COLO829 (cell line): ENCODE measurements around the gene SLMAP.
"Not testable (repeated sequence)": the region's sequence is repeated elsewhere in the genome, so short reads cannot be mapped to it uniquely, and the experiment has no call there.

Experiments used
- DNase-seq: peaks from one replicate; pipeline ENCODE4 v3.0.0; 2012; ENCODE audit warnings: low spot score

SLMAP gene

DNA sequence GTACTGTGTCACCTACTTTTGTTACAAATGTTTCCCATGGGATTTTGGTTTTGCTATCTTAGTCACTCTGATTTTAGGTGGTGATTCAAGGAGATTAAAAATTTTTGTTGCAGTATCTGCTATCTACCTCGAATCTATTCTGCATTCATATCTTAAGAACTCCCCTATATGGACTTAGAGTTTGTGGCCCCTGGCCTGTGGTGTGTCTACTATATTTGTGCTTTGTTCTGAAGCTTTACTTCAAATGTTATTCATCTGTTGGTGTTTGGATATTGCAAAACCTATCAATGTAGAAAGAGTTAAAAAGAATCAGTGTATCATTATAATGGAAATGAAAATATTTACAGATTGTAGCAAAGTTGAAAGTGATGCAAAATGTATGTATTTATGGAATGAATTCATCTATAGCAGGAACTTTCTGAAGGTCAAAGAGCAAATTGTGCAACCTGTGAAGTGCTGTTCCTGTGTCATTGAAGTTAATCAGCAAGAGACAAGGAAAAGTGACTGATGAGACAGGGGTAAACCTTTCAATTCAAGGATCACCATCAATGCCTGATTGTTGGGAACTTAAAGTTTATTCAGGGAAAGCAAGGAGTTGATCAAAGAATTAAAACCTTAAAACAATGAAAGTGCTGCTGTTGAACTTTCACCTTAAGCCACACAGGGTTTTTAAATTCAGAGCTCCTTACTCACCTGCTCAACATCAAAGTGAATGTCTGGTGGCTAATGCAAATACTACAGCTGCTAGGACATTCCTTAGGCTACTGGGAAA, 71.0 kb downstream of the SLMAP start:
- no peak for DNase-seq

GRCh38 chr3:57827757-57828156, 71.6 kb downstream of the SLMAP start:
- no peak for DNase-seq

- no peak for DNase-seq
Measured at GRCh38 chr3:57832486-57832885, 76.4 kb downstream of the SLMAP start.

DNA sequence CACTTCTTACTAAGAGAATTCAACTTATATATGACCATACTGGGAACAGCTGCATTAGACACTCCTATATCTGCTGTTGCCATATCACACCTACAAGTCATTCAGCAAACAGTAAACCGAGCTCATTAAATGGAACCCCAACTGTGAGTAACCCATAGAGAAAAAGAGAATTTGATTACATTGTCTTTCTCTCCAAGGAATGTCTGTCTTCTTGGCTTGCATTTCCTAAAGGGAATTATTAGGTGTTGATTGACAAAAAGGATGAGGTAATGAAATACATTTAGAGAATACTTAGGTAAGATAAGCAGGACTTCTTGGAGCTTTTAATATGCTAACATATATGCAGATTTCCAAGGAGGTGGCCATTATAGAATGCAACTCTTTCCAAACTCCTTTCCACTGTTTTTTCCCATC, 76.8 kb downstream of the SLMAP start:
- no peak for DNase-seq

DNA sequence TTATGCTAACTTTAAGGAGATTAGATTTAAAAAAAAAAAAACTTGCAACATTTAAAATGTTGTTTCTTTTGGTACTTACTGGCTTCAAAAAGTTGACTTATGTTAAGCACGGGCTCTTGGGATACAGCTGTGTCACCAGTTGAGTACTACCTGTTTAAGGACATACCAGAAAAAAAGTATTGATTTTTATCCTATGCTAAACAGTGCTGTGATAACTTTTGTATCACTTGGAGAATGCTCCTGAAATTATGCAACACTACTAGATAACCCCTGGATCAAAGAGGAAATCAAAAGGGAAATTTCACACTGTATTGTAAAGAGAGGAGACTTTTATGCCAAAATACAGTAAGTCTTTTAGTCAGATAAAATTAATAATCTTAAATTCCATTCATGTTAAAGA, 77.7 kb downstream of the SLMAP start:
- no peak for DNase-seq

DNA sequence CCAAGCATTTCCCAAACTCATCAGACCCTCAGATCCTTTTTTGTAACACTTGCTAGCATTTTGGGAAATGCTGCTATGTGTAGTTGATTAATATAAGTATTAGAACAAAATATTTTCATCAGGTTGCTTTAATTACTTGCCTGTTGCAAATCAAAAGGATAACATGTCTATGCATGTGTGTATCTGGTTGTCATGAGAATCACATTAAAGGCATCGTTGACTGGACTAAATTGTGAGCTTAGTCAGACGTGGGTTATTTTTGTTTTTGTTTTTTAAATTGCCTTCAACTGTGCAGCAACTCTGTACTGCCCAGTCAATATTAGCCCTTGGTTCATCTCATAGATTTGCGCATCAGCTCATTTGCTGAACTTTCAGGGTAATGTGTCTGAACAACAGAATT, 81.6 kb downstream of the SLMAP start:
- DNase-seq = no peak

GRCh38 chr3:57838627-57839026, 82.5 kb downstream of the SLMAP start:
- DNase-seq = no peak

DNA sequence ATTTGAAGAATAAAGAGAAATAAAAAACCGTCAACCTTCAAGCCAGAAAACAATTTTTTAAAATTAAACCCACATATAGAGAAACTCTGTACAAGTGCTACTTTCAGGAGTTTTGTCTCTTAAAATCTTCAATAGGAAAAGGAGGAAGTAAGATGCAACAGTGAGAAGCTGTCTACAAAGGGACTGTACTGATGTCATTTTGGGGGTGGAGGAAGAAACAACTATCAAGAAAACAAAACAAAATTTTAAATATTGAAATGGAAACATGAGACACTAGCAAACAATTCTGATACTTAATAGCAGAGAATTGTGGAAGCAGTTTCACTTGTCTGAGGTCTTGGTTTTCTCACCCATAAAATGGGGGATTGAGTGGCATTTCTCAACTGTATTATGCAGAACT, 84.4 kb downstream of the SLMAP start:
- no peak for DNase-seq

DNA sequence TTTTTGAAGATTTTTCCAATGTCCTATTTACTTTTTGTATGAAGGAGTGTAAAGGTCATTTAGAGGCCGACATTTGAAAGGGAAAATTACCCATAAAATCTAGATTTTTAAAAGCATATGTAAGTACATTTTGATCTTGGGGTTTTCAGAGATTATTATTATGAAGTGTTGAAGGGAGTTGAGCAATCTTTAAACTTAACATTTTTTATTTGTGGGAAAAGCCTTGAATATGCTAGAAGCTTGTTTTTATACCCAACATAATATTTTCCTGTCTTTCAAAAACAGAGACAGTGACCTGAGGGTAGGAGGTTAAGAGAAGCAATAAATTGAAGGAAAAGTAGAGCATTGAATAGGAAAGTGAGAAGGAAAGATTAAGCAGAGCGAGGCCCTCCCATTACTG, 85.7 kb downstream of the SLMAP start:
- DNase-seq = no peak

- DNase-seq = no peak
Measured at GRCh38 chr3:57848177-57848738, 92.1 kb downstream of the SLMAP start.

GRCh38 chr3:57851304-57851703, 95.2 kb downstream of the SLMAP start:
- no peak for DNase-seq

GRCh38 chr3:57852896-57853295, 96.8 kb downstream of the SLMAP start:
- peak; percentile 27 for DNase-seq

DNA sequence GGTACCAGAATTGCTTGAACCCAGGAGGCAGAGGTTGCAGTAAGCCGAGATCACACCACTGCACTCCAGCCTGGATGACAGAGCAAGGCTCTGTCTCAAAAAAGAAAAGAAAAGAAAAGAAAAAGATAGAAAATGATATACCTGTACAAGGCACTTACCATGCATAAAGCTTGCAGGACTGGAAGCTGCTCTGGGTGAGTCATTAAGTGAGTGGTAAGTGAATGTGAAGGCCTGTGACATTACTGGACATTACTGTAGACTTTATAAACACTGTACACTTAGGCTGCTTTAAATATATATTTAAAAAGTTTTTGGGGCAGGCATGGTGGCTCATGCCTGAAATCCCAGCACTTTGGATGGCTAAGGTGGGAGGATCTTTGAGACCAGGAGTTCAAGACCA, 99.2 kb downstream of the SLMAP start:
- no peak for DNase-seq

DNA sequence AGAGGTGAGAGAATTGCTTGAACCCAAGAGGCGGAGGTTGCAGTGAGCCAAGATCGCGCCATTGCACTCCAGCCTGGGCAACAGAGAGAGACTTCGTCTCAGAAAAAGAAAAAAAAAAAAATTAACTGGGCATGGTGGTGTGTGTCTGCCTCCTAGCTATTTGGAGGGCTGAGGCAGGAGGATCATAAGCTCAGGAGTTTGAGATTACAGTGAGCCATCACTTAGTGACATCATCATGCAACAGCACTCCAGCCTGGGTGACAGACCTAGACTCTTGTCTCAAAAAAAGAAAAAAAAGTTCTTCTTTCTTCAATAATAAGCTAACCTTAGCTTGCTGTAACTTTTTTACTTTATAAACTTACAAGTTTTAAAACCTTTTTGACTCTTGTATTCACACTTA, 99.8 kb downstream of the SLMAP start:
- DNase-seq = no peak

GRCh38 chr3:57856675-57857074, 100.6 kb downstream of the SLMAP start:
- no peak for DNase-seq

GRCh38 chr3:57862894-57863293, 106.8 kb downstream of the SLMAP start:
- DNase-seq = no peak

- no peak for DNase-seq
Measured at GRCh38 chr3:57863380-57863779, 107.3 kb downstream of the SLMAP start.

- DNase-seq = peak; percentile 27
Measured at GRCh38 chr3:57864853-57865252, 108.7 kb downstream of the SLMAP start.

DNA sequence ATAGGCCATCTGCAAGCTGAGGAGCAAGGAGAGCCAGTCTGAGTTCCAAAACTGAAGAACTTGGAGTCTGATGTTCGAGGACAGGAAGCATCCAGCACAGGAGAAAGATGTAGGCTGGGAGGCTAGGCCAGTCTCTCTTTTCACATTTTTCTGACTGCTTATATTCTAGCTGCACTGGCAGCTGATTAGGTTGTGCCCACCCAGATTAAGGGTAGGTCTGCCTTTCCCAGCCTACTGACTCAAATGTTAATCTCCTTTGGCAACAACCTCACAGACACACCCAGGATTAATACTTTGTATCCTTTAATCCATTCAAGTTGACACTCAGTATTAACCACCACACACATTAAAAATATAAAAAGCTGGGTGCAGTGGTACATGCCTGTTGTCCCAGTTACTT, 113.0 kb downstream of the SLMAP start:
- DNase-seq = not testable (repeated sequence)

- DNase-seq = no peak
Measured at GRCh38 chr3:57872606-57873005, 116.5 kb downstream of the SLMAP start.

DNA sequence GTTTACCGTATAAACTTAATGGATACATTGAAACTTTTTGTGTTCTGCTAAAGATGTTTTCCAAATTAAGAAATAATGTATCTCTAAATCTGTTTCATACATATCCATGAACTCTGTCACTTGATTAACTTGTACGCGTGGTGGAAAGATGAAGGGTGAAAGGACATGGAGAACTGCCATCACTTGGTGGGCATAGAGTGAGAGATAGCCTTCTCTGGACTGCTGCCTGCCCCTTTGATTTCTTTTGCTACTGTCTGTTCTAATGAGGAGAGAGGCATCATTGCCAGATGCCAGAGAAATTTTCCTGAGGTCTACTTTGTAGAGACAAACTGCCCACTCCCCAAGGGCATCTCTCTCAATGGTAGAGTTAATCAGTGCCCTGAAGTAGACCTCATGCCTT, 120.5 kb downstream of the SLMAP start:
- no peak for DNase-seq

DNA sequence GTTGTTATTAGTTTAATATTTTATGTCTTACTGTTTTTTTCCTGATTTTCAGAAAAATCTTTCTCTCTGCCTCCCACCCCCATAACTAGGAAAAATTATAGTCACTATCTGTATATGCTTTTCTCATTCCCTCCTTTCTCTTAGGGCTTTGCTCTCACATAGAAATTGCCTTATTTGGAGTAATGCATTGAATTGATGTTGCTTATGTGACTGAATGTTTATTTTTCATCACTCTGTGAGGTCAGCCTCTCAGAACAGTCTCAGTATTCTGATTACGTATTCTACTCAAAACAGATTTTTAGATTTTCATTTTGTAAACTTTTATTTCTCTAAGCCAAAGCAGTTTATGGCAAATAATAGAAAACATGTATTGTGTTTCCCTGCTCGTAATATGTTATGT, 121.0 kb downstream of the SLMAP start:
- DNase-seq = no peak

GRCh38 chr3:57884436-57884835, 128.3 kb downstream of the SLMAP start:
- DNase-seq = not testable (repeated sequence)

GRCh38 chr3:57889807-57890206, 133.7 kb downstream of the SLMAP start:
- no peak for DNase-seq
